Right lobe of liver (tissue), 6 donors: ENCODE measurements around the gene NRXN3. TPM values are rescaled to one million over a fixed set of nuclear protein-coding genes. Genes with fewer than 3 reads are reported as not detected.
A peak's percentile ranks its signal among the peaks of the same experiment; 100 is the strongest.

ENCODE experiments used
- ATAC-seq, 4 donors: fragments of 200-7000 bp; cut with Tn5 transposase; one replicate each; pipeline ENCODE4 v1.9.1; 2020; ENCODE audit warnings: mild to moderate bottlenecking in 4 of 4, moderate library complexity in 4 of 4
- DNase-seq, 3 donors: peaks; one replicate each; pipeline ENCODE4 v3.0.0-alpha.2; 2020
- H3K27ac ChIP-seq, 3 donors: fragments of 200-600 bp; one replicate each; pipeline ENCODE4 v1.8.0; 2022
- H3K27me3 ChIP-seq, 2 donors: fragments of 200-600 bp; one replicate each; pipeline ENCODE4 v1.8.0; 2022
- H3K36me3 ChIP-seq, 4 donors: fragments of 200-600 bp; sonication (generic) in 1 of 4; one replicate each; pipeline versions ENCODE4 v1.5.1 to v1.8.0; 2017 to 2022; ENCODE audit warnings: control low read depth in 1 of 4
- H3K4me1 ChIP-seq, 4 donors: fragments of 200-600 bp; sonication (generic) in 1 of 4; one replicate each; pipeline versions ENCODE4 v1.5.1 to v1.8.0; 2017 to 2022; ENCODE audit warnings: control low read depth in 1 of 4
- H3K4me3 ChIP-seq, 3 donors: fragments of 200-600 bp; one replicate each; pipeline ENCODE4 v1.8.0; 2022
- H3K9me3 ChIP-seq, 4 donors: fragments of 200-600 bp; sonication (generic) in 1 of 4; one replicate each; pipeline versions ENCODE4 v1.5.1 to v1.8.0; 2017 to 2022; ENCODE audit warnings: control low read depth in 1 of 4
- CTCF ChIP-seq, 4 donors: fragments of 200-600 bp in 3 of 4; fragments of 450-650 bp in 1 of 4; IDR thresholded peaks; one replicate each; pipeline versions ENCODE4 v1.5.1 to v1.8.0; 2016 to 2022; ENCODE audit warnings: antibody characterized with exemption in 4 of 4, mild to moderate bottlenecking in 2 of 4
- POLR2A ChIP-seq: fragments of 450-650 bp; IDR thresholded peaks from one replicate; pipeline ENCODE4 v1.6.1; 2017; ENCODE audit warnings: antibody characterized with exemption, mild to moderate bottlenecking
- WGBS: methylation state at CpG from one replicate; pipeline ENCODE4 v1.1.6; 2018; ENCODE audit warnings: low coverage, low lambda C conversion rate; ENCODE audit not compliant: insufficient coverage; ENCODE audit errors: missing lambda C conversion rate; 5-methylcytosine and 5-hydroxymethylcytosine counted together
- intact Hi-C, 2 donors: fragments of 100-400 bp; cut with DNase I; formaldehyde crosslinking; loops; one replicate each; pipeline versions ENCODE4 v1.11.2 to v1.14.1; 2022
- total RNA-seq, 6 experiments: library from RNA; depleted of rRNA in 2 of 6; stranded (reverse); fragments of >200 nt in 2 of 6; fragmentation: NEBNext Ultra II Directional in 3 of 6; extraction: Animal tissue kit (Norgen Biotek cat#: 25700) in 3 of 6; gene quantifications; one replicate each; pipeline versions ENCODE4 v1.1.0 to v1.2.4, GENCODE V29; 2016 to 2023
- donor health status: DM: no; HTN: yes; CAD: no.
- donor health status: DM: no; HTN: no; CAD: no.
- donor health status: DM: no; HTN: no; CAD: no.
- donor health status: DM: no; HTN: yes; CAD: no.
- donor health status: DM: no; HTN: yes; CAD: no.

The NRXN3 gene
- total RNA-seq, 6 experiments from 2014 or later, result 0.06 to 0.51 (median 0.23) TPM; not detected in 1

GRCh38 chr14:78873581-78873980 is 703.4 kb downstream of the NRXN3 start:
- H3K36me3 ChIP-seq, result no peaks in the 10 kb centered on the region
- no peaks in the 10 kb centered on the region for H3K27me3 ChIP-seq
- ATAC-seq (no peak), DNase-seq (no peak)
- H3K27ac ChIP-seq, result no peak overlapping the region
- H3K9me3 ChIP-seq, result no peaks in the 10 kb centered on the region
- 15% methylated on average over 2 of the region's 2 CpGs for WGBS
- H3K4me3 ChIP-seq, result no peak overlapping the region
- no peaks in the 10 kb centered on the region for H3K4me1 ChIP-seq
- TF ChIP-seq CTCF (IDR thresholded peaks at IDR 0.05), result no peak
- TF ChIP-seq POLR2A, result no peak
- intact Hi-C loops, result no loop called here

- no peak for ATAC-seq
- DNase-seq, result no peak
- intact Hi-C loops, result no loop called here
- H3K9me3 ChIP-seq, result no peaks in the 10 kb centered on the region
- no peak overlapping the region for H3K27ac ChIP-seq
- H3K36me3 ChIP-seq, result no peaks in the 10 kb centered on the region
- 8% methylated on average over 2 of the region's 2 CpGs for WGBS
- TF ChIP-seq POLR2A, result no peak
- no peak for TF ChIP-seq CTCF (IDR thresholded peaks at IDR 0.05)
- H3K4me1 ChIP-seq, result no peaks in the 10 kb centered on the region
- H3K4me3 ChIP-seq, result no peak overlapping the region
- no peaks in the 10 kb centered on the region for H3K27me3 ChIP-seq
These were observed 704.9 kb downstream of the NRXN3 start for GRCh38 chr14:78875049-78875448.

GRCh38 chr14:78885884-78886283 is 715.7 kb downstream of the NRXN3 start:
- Histone ChIP-seq H3K9me3 (no peaks in the 10 kb centered on the region), H3K27ac (no peak overlapping the region), H3K4me3 (no peak overlapping the region), H3K27me3 (no peaks in the 10 kb centered on the region), H3K36me3 (no peaks in the 10 kb centered on the region), H3K4me1 (no peaks in the 10 kb centered on the region)
- no peak for TF ChIP-seq CTCF (IDR thresholded peaks at IDR 0.05)
- TF ChIP-seq POLR2A, result no peak
- DNase-seq, result no peak
- intact Hi-C loops, result no loop called here
- ATAC-seq, result no peak

GRCh38 chr14:78897443-78897842 is 727.3 kb downstream of the NRXN3 start:
- intact Hi-C loops, result no loop called here
- WGBS, result 33% methylated on average over 2 of the region's 2 CpGs
- no peak for TF ChIP-seq CTCF (IDR thresholded peaks at IDR 0.05)
- no peak for TF ChIP-seq POLR2A
- H3K4me1 ChIP-seq, result no peaks in the 10 kb centered on the region
- DNase-seq (no peak), ATAC-seq (no peak)
- no peaks in the 10 kb centered on the region for H3K9me3 ChIP-seq
- no peaks in the 10 kb centered on the region for H3K36me3 ChIP-seq
- no peaks in the 10 kb centered on the region for H3K27me3 ChIP-seq
- H3K4me3 ChIP-seq, result no peak overlapping the region
- H3K27ac ChIP-seq, result no peak overlapping the region

- Histone ChIP-seq H3K36me3 (no peaks in the 10 kb centered on the region), H3K27me3 (no peaks in the 10 kb centered on the region), H3K27ac (no peak overlapping the region), H3K9me3 (no peaks in the 10 kb centered on the region), H3K4me3 (no peak overlapping the region), H3K4me1 (no peaks in the 10 kb centered on the region)
- WGBS, result 6% methylated on average over 5 of the region's 5 CpGs
- ATAC-seq (peak in 1 of 4 donors; percentile 45), DNase-seq (no peak)
- intact Hi-C loops, result no loop called here
- TF ChIP-seq CTCF (IDR thresholded peaks at IDR 0.05) (peak in 3 of 4 donors; percentile 30 to 42 (median 34)), POLR2A (no peak)
These were observed 731.9 kb downstream of the NRXN3 start for GRCh38 chr14:78902010-78902623.
